Uterus (tissue), 4 donors: ENCODE measurements around the gene DLL3. TPM values are rescaled to one million over a fixed set of nuclear protein-coding genes. Genes with fewer than 3 reads are reported as not detected.

Experiments used
- DNase-seq, 2 donors: peaks; one replicate each; pipeline ENCODE4 v3.0.0-alpha.2; 2019 to 2020
- H3K27ac ChIP-seq, 2 donors: fragments of 200-600 bp; sonication (generic); 1 replicate in 1 of 2; 2 replicates in 1 of 2; pipeline ENCODE4 v1.5.1; 2016 to 2018
- H3K27me3 ChIP-seq, 2 donors: fragments of 200-600 bp; sonication (generic); one replicate each; pipeline ENCODE4 v1.5.1; 2018 to 2019; ENCODE audit warnings: control low read depth in 1 of 2
- H3K36me3 ChIP-seq, 2 donors: fragments of 200-600 bp; sonication (generic); one replicate each; pipeline ENCODE4 v1.5.1; 2019; ENCODE audit warnings: control low read depth in 1 of 2
- H3K4me1 ChIP-seq, 2 donors: fragments of 200-600 bp; sonication (generic); one replicate each; pipeline ENCODE4 v1.5.1; 2018 to 2019; ENCODE audit warnings: control low read depth in 1 of 2
- H3K4me3 ChIP-seq, 2 donors: fragments of 200-600 bp; sonication (generic); 1 replicate in 1 of 2; 2 replicates in 1 of 2; pipeline ENCODE4 v1.5.1; 2018 to 2019; ENCODE audit warnings: mild to moderate bottlenecking in 1 of 2
- H3K9me3 ChIP-seq, 2 donors: fragments of 200-600 bp; sonication (generic); one replicate each; pipeline ENCODE4 v1.5.1; 2019; ENCODE audit warnings: control low read depth in 1 of 2
- CTCF ChIP-seq, 4 experiments: fragments of 200-600 bp in 2 of 4; fragments of 450-650 bp in 2 of 4; sonication (generic) in 2 of 4; IDR thresholded peaks; one replicate each; pipeline ENCODE4 v1.5.1; 2016 to 2019; ENCODE audit warnings: antibody characterized with exemption in 4 of 4, mild to moderate bottlenecking in 2 of 4, moderate library complexity in 1 of 4
- POLR2A ChIP-seq, 2 donors: fragments of 450-650 bp; IDR thresholded peaks; one replicate each; pipeline ENCODE4 v1.6.1; 2016; ENCODE audit warnings: antibody characterized with exemption in 2 of 2, mild to moderate bottlenecking in 1 of 2, moderate library complexity in 1 of 2
- intact Hi-C: fragments of 100-400 bp; cut with DNase I; formaldehyde crosslinking; loops from one replicate; pipeline ENCODE4 v1.15.1; 2023; ENCODE audit warnings: low total_unique reads
- total RNA-seq, 4 donors: library from RNA; depleted of rRNA in 3 of 4; stranded (reverse); fragments of >200 nt in 3 of 4; gene quantifications; one replicate each; pipeline versions ENCODE4 v1.1.0 to v1.2.4, GENCODE V29; 2014 to 2023
- donor health status: DM: yes; HTN: yes; CAD: no.

DLL3 gene
- total RNA-seq, 4 donors from 2014 or later, result 0.41 TPM; not detected in 3

- TF ChIP-seq CTCF (IDR thresholded peaks at IDR 0.05) (no peak), POLR2A (IDR thresholded peaks at IDR 0.05) (no peak)
- intact Hi-C loops, result no loop called here
- Histone ChIP-seq H3K27me3 (peaks cover 20 to 28% of the 10 kb centered on the region in 2 donors), H3K36me3 (no peaks in the 10 kb centered on the region), H3K4me3 (no peak overlapping the region), H3K27ac (no peak overlapping the region), H3K9me3 (no peaks in the 10 kb centered on the region), H3K4me1 (peaks cover 0 to 15% of the 10 kb centered on the region in 2 donors)
- DNase-seq, result no peak
These were observed 1.8 kb downstream of the DLL3 start for GRCh38 chr19:39500543-39500942.

GRCh38 chr19:39501340-39501739 is 2.6 kb downstream of the DLL3 start:
- Histone ChIP-seq H3K27ac (no peak overlapping the region), H3K4me3 (no peak overlapping the region), H3K4me1 (peaks cover 0 to 15% of the 10 kb centered on the region in 2 donors), H3K27me3 (peaks cover 20 to 30% of the 10 kb centered on the region in 2 donors), H3K36me3 (no peaks in the 10 kb centered on the region), H3K9me3 (no peaks in the 10 kb centered on the region)
- TF ChIP-seq POLR2A (IDR thresholded peaks at IDR 0.05) (no peak), CTCF (IDR thresholded peaks at IDR 0.05) (no peak)
- DNase-seq, result no peak
- intact Hi-C loops, result no loop called here

GRCh38 chr19:39502640-39503417 is 4.1 kb downstream of the DLL3 start:
- H3K36me3 ChIP-seq, result no peaks in the 10 kb centered on the region
- H3K9me3 ChIP-seq, result no peaks in the 10 kb centered on the region
- H3K27me3 ChIP-seq, result peaks cover 21 to 24% of the 10 kb centered on the region in 2 donors
- TF ChIP-seq POLR2A (IDR thresholded peaks at IDR 0.05), result no peak
- TF ChIP-seq CTCF (IDR thresholded peaks at IDR 0.05), result peak in 3 of 4 experiments; percentile 63 to 70 (median 64)
- intact Hi-C loops, result no loop called here
- DNase-seq, result peak in 1 of 2 donors; percentile 46
- no peak overlapping the region for H3K27ac ChIP-seq
- H3K4me3 ChIP-seq, result no peak overlapping the region
- peaks cover 0 to 19% of the 10 kb centered on the region in 2 donors for H3K4me1 ChIP-seq

- H3K27me3 ChIP-seq, result peaks cover 11 to 14% of the 10 kb centered on the region in 2 donors
- H3K9me3 ChIP-seq, result no peaks in the 10 kb centered on the region
- intact Hi-C loops, result no loop called here
- H3K4me1 ChIP-seq, result peaks cover 0 to 7% of the 10 kb centered on the region in 2 donors
- H3K27ac ChIP-seq, result no peak overlapping the region
- no peak overlapping the region for H3K4me3 ChIP-seq
- no peaks in the 10 kb centered on the region for H3K36me3 ChIP-seq
- no peak for DNase-seq
- TF ChIP-seq POLR2A (IDR thresholded peaks at IDR 0.05) (no peak), CTCF (IDR thresholded peaks at IDR 0.05) (no peak)
These were observed 7.8 kb downstream of the DLL3 start for GRCh38 chr19:39506598-39506943.

GRCh38 chr19:39506944-39507714 is 8.4 kb downstream of the DLL3 start:
- peaks cover 11 to 14% of the 10 kb centered on the region in 2 donors for H3K27me3 ChIP-seq
- intact Hi-C loops, result no loop called here

More at GRCh38 chr19:39506944-39507714, 8.4 kb downstream of the DLL3 start:
- Histone ChIP-seq H3K36me3 (no peaks in the 10 kb centered on the region), H3K27ac (no peak overlapping the region), H3K4me3 (peak overlapping the region in 1 of 2 donors; percentile 23), H3K9me3 (no peaks in the 10 kb centered on the region), H3K4me1 (peaks cover 0 to 7% of the 10 kb centered on the region in 2 donors)
- no peak for DNase-seq
- no peak for TF ChIP-seq POLR2A (IDR thresholded peaks at IDR 0.05)
- TF ChIP-seq CTCF (IDR thresholded peaks at IDR 0.05), result no peak
